DND-41 (cell line): Measurements from ENCODE around the gene LCT.

Experiments used
- CTCF ChIP-seq: IDR thresholded peaks from 2 replicates; pipeline ENCODE4 v1.5.1; 2012; ENCODE audit warnings: borderline replicate concordance, low read length, moderate library complexity, mild to moderate bottlenecking; ENCODE audit not compliant: poor library complexity, severe bottlenecking; ENCODE audit errors: extremely low read depth
- EZH2 ChIP-seq: IDR thresholded peaks from 3 replicates; pipeline ENCODE4 v1.6.1; 2012; ENCODE audit warnings: borderline replicate concordance, low read depth, mild to moderate bottlenecking, moderate library complexity, low read length, inconsistent platforms; ENCODE audit not compliant: severe bottlenecking

GRCh38 chr2:135821190-135821589, 15.8 kb downstream of the LCT start:
- TF ChIP-seq CTCF = no peak
- TF ChIP-seq EZH2 = no peak
